GM21717 (cell line): ENCODE measurements around the gene ALKBH5.

Experiments
- ATAC-seq: cut with Tn5 transposase; IDR thresholded peaks from one replicate; pipeline ENCODE4 v1.9.1; 2021; ENCODE audit warnings: mild to moderate bottlenecking, moderate library complexity; ENCODE audit not compliant: unreplicated experiment

The ALKBH5 gene

GRCh38 chr17:18183334-18184142 lies at the start of gene ALKBH5:
Gene ALKBH5, plus strand, starts transcription at chr17:18183828. Its CDS starts 416 bp downstream, at chr17:18184244.
- peak; percentile 71 for ATAC-seq

- ATAC-seq, result no peak
Measured at GRCh38 chr17:18136357-18136756, 47.3 kb upstream of the ALKBH5 start.

GRCh38 chr17:18138065-18138749 lies 45.4 kb upstream of the ALKBH5 start:
- no peak for ATAC-seq

- no peak for ATAC-seq
Measured at GRCh38 chr17:18139092-18139491, 44.5 kb upstream of the ALKBH5 start.

GRCh38 chr17:18139498-18139897 lies 44.1 kb upstream of the ALKBH5 start:
- no peak for ATAC-seq

- ATAC-seq, result no peak
Measured at GRCh38 chr17:18139949-18140348, 43.7 kb upstream of the ALKBH5 start.

- ATAC-seq, result no peak
Measured at GRCh38 chr17:18140648-18141047, 43.0 kb upstream of the ALKBH5 start.

- no peak for ATAC-seq
Measured at GRCh38 chr17:18141210-18141803, 42.3 kb upstream of the ALKBH5 start.

- no peak for ATAC-seq
Measured at GRCh38 chr17:18142417-18142816, 41.2 kb upstream of the ALKBH5 start.

- ATAC-seq, result no peak
Measured at GRCh38 chr17:18143044-18143936, 40.3 kb upstream of the ALKBH5 start.

- no peak for ATAC-seq
Measured at GRCh38 chr17:18144261-18144660, 39.4 kb upstream of the ALKBH5 start.

- no peak for ATAC-seq
Measured at GRCh38 chr17:18144855-18145254, 38.8 kb upstream of the ALKBH5 start.

GRCh38 chr17:18145811-18146210 lies 37.8 kb upstream of the ALKBH5 start:
- ATAC-seq, result no peak

- no peak for ATAC-seq
Measured at GRCh38 chr17:18146259-18146658, 37.4 kb upstream of the ALKBH5 start.

- no peak for ATAC-seq
Measured at GRCh38 chr17:18146980-18147379, 36.6 kb upstream of the ALKBH5 start.

GRCh38 chr17:18148586-18148985 lies 35.0 kb upstream of the ALKBH5 start:
- no peak for ATAC-seq

- ATAC-seq, result no peak
Measured at GRCh38 chr17:18151290-18151689, 32.3 kb upstream of the ALKBH5 start.

GRCh38 chr17:18155179-18155578 lies 28.4 kb upstream of the ALKBH5 start:
- no peak for ATAC-seq

- no peak for ATAC-seq
Measured at GRCh38 chr17:18156171-18156975, 27.3 kb upstream of the ALKBH5 start.

- ATAC-seq, result no peak
Measured at GRCh38 chr17:18156976-18157280, 26.7 kb upstream of the ALKBH5 start.
